ENCODE results near the gene TRUB2.

The TRUB2 gene

GRCh38 chr9:128257086-128257825 lies 65.0 kb downstream of the TRUB2 start:
- no peak for DNase-seq
- no peak for TF ChIP-seq GATA1 (IDR thresholded peaks at IDR 0.05; ENCODE audit: low read depth, low read length)
- TF ChIP-seq POLR2A (IDR thresholded peaks at IDR 0.05; ENCODE audit: low read length) = no peak
